HG03342 (cell line): ENCODE data around the gene KLRF2.
A peak's percentile ranks its signal among the peaks of the same experiment; 100 is the strongest.
"Not testable (repeated sequence)": the region's sequence is repeated elsewhere in the genome, so short reads cannot be mapped to it uniquely, and the experiment has no call there.

ENCODE experiments used
- ATAC-seq: cut with Tn5 transposase; IDR thresholded peaks from one replicate; pipeline ENCODE4 v1.9.1; 2021; ENCODE audit warnings: mild to moderate bottlenecking, moderate library complexity; ENCODE audit not compliant: unreplicated experiment

KLRF2 gene, protein sequence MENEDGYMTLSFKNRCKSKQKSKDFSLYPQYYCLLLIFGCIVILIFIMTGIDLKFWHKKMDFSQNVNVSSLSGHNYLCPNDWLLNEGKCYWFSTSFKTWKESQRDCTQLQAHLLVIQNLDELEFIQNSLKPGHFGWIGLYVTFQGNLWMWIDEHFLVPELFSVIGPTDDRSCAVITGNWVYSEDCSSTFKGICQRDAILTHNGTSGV

DNA sequence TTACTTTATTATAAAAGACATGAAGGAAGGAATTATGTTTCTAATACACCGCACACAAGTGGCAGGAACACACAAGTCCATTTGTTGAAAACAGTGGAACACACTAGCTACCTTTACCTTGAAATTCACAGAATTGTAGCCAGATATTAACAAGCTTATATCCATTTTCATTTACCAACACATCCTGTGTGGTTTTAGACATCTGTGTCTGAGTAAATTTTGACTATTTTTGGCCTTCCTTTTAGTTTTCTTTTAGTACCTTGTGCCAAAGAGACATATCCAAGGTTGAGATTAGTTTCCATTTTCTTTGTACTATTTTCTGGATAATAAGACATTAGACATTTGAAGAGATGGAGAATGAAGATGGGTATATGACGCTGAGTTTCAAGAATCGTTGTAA is at the start of gene KLRF2:
Gene KLRF2 (plus strand): TSS at position 244 of the 400 bp plus-strand sequence. CDS start 107 bp downstream, at position 351.
- no peak for ATAC-seq

DNA sequence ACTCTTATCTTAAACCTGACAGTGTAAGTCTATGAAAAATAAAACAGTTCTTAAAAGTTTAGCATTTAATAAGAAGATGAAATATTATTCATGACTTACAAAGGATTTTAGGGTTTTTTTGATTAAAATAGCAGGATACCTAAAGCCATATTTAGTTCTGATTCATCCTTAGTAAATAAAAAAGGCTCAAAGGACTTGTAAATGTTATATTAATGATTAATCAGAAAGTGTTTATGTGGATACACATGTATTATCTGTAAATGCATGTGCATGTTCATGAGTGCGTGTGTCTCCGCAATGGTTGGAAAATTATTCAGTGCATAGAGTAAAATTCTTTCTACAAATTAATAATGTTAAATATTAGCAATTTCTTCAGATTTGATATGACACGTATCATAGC is 49.6 kb upstream of the KLRF2 start:
- no peak for ATAC-seq

DNA sequence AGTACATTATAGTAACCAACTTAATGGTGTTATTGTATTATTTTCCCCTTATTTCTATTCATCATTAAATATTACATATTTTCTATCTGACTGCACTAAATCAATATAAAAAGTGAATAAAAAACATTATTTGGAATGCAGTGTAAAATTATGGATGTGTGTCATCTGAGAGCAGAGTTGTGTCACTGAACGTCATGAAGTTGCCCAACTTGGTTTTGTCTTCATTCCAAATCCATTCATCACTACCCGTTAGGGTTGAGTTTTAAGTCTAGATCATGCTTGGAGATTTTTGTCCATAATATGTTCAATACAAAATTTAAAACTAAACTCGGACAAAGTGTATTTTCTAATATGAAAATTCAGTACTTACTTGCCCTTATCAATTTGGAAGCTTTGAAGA is 37.9 kb upstream of the KLRF2 start:
- ATAC-seq: no peak

DNA sequence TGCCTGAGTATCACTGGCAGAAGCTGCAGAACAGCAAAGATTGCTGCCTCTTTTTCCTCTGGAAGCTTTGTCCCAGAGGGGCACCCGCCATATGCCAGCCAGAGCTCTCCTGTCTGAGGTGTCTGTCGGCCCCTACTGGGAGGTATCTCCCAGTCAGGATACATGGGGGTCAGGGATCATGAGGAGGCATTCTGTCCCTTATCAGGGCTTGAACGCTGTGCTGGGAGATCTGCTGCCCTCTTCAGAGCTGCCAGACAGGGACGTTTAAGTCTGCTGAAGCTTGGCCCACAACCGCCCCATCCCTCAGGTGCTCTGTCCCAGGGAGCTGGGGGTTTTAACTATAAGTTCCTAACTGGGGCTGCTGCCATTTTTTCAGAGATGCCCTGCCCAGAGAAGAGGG is 32.4 kb upstream of the KLRF2 start:
- ATAC-seq: no peak

DNA sequence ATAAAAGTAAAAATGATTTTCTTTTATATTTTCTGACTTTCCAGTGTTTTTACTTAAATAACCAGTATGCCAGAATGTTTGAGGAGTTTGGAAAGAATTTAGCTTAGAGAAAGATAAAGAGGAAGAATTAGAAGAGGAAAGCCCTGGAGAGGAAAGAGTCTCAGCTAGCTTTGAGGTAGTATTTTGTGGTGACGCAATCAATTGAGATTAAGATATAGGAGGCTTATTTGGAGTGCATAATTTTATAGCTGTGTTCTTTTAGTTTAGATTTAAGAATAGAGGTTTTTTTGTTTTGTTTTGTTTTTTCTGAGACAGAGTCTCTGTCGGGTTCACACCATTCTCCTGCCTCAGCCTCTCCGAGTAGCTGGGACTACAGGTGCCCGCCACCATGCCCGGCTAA is 30.2 kb upstream of the KLRF2 start:
- no peak for ATAC-seq

DNA sequence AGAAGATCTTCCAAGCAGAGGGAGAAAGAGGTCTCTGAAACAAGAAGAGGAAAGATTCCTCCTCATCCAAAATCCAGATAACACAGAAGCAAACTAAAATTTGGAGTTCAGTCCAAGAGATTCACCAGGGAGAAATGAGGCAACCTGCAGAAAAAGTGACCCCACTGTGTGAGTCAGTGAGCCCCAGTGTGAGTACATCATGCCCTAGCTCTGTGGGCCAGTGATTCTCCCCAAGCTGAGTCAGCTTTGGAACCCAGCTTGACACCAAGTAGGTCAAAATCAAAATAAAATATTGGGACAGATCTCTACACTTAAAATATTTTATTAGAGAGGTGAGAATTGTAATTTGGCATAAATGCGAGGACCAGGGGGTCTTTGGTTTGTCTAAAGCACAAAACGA is 29.4 kb upstream of the KLRF2 start:
- ATAC-seq: no peak

DNA sequence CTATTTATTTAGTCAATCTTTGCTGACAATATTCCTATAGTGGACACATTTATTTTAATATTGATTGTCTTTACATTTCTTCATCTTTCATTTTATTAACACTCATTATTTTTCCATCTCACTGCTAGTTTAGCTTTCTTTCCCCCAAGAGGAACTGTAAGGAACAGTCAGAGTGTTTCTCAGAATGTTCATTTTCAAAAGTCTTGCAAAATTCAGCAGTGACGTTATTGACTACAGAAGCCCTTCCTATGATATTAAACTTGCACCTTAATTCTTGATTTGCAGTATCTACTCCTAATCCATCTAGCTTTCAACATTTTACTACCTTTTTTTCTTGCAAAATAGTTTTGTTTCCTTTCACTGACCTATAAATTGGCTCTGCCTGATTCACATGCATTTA is 25.1 kb upstream of the KLRF2 start:
- no peak for ATAC-seq

DNA sequence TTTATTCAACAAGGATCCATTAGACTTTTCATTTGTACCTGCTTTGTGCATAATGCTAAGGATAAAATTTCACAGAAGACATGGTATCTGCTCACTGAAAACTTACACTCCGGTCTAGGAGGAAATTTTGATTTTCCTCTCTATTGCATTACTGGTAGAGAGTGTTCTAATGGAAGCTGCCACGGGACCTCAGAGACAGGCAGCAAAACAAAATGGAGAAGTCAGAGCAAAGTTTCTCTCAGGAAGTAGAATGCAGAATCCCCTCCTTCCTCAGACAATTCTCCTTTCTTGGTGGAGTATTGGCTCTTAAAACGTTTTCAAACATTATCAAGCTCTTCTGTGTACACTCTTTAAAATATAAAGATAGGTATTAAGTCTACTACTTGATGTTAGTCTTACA is 24.4 kb upstream of the KLRF2 start:
- no peak for ATAC-seq

DNA sequence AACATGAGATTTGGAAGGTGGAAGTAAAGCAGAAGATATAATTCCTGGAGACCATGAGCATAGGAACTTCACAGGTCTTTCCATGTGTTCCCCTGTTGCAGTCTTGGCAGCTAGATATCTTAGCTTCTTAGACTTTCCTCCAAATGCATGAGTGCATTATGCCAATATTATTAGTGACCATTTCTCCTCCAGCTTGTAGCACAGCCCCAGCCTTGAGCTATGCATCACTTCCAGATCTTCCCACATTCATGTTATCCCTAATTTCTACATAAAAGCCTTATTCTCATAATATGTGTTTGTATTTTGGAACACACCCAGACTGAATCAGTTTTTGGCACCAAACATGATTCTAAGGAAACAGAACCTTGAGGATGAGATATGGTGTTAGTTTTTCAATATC is 23.2 kb upstream of the KLRF2 start:
- no peak for ATAC-seq

DNA sequence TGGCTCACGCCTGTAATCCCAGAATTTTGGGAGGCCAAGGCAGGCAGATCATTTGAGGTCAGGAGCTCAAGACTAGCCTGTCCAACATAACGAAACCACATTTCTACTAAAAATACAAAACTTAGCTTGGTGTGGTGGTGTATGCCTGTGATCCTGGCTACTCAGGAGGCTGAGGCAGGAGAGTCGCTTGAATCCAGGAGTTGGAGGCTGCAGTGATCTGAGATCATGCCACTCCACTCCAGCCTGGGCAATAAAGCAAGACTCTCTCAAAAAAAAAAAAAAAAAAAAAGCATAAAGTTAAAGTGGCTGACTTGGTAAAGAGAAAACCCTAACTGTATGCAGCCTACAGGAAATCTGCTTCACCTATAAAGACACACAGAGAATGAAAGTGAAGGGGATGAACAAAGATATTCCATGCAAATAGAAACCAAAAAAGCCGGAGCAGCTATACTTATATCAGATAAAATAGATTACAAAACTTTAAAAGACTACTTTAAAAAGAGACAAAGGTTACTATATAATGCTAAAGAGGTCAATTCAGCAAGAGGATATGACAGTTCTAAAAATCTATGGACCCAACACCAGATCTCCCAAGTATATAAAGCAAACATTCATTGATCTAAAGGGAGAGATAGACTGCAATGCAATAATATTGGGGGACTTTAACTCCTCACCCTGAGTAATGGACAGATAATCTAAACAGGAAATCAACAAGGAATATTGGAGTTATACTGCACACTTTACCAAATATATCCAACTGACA is 16.2 kb upstream of the KLRF2 start:
- no peak for ATAC-seq

DNA sequence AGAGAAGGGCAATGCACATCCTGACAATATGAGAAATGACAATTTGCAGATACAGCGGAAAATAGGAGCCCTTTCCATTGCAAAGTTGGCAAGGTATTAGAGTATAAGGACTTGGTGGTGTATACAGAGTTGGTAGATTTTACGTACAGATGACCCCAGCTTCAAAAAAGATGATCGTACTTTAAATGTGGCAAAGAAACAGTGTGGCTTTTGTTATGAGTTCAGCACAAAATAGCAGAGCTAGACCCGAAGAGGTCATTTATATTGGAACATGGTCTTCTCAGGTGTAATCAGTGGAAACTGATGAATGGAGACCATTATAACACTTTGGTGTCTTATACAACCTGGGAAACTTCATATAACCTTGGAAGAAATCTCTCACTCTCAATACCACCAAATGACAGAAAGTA is 14.4 kb upstream of the KLRF2 start:
- no peak for ATAC-seq

DNA sequence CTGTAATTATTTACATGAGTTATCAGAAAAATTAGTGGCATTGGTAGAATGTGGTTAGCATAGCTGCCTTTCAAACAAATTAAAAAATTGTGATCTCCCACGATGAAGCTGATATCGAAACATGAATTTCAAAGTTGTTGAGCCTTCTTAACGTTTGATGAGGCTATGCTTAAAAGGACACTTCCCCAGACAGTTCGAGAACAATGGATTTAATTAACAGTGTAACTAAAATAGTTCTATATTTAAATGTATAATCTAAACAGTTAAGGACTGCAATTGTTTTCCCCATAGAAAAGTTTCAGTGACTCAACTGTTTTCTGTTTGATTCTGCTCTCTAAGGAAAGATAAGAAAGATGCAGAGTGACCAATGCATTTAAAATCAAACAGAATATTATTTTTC is 13.8 kb upstream of the KLRF2 start:
- no peak for ATAC-seq

DNA sequence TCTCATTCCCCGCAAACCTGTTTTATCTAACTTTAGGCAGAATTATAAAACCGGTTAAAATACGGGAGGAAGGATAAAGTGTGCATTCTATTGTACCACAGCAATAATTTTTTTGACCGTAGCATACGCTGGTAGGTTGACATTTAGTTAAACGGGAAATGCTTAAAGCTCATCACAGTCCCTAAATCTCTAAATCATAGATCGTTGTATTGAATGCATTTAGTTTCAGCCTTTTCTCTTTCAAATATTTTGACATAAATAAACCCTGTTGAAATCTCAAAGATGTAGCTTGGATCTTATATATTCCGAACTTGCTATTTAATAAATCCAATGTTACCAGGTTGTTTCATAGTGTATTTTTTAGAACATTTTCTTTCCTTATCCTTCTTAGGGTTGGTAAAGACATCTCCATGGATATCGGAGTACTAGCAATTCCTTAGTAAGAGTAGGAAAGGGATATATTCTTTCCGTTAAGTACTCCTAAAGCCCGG is 12.9 kb upstream of the KLRF2 start:
- ATAC-seq: no peak

DNA sequence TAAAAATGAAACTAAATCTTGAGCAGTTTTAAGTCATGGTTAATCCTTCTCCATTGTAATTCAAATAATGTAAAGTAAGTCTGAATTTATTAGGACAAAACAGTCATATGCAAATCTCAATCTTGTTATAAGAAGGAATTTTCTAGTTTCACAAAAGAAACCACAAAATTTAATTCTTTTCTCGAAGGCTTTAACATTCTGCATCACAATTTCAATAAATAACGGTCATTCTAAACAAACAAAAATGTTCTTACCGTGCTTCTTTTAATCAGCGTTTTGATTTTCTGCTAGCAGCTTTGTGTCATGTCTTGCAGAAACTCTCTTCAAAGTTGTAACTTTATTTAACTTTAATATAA is 12.4 kb upstream of the KLRF2 start:
- ATAC-seq: no peak

DNA sequence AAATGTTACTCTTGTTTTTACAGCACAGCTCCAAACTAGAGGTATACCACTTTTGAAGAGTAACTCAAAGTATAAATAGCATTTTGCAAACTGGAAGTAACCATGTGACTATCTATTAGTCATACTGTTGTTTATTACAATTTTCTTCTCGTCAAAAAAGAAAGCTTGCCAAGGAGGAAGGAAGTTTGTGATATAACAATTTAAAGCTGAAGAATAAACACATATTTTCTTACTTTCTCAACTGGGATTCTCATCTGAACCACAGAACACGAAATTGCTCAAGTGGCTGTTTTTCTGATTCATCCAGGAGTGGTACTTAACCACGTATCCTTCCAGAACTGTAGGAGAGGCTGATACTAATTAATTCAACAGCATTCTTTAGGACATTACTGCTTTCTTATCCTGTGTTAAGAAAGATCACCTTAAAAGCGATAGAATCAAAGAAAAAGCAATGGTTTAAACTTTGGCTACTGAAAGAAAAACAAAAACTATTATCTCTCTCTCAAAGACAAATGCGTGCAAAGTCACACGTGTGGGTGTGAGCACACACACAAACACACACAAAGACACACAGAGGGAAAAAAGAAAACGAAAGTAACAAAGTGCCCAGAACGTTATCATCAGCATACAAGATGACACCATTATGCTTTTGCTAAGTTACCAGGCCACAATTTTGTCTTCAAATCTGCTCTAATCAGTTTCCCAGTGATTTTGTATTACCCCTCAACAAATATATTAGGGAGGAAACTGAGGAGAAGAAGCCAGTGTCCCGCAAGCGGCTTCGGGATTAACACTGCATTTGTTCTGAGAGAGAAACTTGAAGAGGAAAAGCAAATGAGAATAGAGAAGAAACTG is 11.8 kb upstream of the KLRF2 start, which contains the start of gene CLEC2B:
Gene CLEC2B (minus strand): TSS at position 48 of the 855 bp plus-strand sequence.
- peak; percentile 40 for ATAC-seq

DNA sequence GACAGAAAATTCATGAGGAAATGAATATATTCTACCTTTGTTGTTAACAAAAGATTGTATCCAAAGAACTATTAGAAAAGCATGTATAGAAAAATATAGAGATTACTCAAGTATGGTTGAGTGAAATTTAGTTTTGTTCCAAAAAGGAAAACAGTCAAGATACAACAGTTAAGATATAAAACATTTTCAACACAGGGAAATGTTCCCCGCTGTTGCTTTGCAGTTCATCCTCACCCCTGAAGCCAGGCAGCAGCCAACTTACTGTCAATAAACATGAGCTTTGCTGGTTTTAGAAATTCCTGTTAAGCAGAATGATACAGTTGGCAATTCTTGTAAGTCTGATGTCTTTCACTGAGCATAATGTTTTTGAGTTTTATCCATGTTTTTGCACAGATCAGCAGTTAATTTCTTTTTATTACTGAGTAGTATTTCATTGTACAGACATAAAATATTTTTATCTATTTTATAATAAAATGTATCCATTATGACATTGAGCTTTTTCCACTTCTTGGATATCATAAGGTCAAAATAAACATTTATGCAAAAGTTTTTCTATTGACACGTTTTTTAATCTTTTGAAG is 10.9 kb upstream of the KLRF2 start:
- no peak for ATAC-seq

DNA sequence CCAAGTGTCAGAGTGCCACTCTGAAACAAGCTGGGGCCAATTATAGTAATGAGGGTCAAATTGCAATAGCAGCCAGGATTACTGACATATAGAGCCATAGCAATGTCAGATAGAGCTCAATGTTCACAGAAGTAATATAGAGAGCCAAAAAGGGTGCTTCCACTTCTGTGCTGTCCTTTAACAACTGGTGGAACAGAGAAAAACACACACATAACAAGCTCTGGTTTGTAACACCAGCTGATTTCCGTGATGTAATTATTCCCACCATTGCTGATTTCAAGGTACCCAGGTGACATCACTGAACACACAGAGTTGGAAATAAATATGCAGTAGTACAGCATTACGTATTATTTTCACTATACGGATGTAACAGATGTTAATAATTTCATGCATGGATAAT is 9.1 kb upstream of the KLRF2 start:
- no peak for ATAC-seq

DNA sequence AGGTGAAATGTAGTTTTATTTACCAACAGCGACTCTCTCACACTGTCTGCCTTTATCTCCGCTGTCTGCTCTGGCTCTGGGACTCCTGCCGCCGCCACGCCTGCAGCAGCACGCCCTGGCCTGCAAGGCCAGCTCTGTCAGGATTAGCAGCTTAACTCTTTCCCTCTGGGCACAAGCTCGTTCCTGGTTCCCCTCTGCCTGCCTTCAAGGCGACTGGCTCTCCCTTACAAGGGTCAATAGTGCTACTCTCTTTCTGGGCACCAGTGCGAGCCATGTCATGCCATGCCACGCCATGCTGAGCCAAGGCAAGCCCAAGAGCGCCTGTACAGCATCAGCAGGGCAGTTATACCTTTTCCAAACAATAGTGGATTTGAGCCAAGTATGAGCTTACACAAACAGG is 8.5 kb upstream of the KLRF2 start:
- ATAC-seq: no peak

DNA sequence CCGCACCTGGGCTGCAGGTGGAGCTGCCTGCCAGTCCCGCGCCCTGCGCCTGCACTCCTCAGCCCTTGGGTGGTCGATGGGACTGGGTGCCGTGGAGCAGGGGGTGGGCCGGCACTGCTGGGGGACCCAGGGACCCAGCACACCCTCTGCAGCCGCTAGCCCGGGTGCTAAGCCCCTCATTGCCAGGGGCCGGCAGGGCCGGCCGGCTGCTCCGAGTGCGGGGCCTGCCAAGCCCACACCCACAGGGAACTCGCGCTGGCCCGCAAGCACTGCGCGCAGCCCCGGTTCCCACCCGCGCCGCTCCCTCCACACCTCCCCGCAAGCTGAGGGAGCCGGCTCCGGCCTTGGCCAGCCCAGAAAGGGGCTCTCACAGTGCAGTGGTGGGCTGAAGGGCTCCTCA is 5.2 kb upstream of the KLRF2 start:
- not testable (repeated sequence) for ATAC-seq

DNA sequence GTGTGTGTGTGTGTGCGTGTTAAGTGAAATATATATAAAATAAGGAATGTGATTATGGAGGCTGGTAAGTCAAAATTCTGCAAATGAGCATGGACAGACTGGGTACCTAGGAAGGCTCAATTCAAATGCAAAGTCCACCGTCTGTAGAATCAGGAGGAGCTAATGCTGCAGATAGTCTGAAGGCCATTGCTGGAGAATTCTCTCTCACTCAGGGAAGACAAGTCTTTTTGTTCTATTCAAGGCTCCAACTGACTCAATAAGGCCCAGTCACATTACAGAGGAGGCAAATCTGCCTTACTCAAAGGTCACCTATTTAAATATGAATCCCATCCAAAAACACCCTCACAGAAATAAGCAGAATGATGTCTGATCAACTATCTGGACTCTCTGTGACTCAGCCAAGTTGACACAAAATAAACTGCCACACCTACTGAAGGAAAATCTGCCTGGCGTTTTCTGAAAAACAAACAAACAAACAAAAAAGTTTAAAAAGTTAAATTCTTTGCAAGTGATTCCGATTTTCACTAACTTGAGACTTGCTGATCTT is 684 bp upstream of the KLRF2 start:
- no peak for ATAC-seq

DNA sequence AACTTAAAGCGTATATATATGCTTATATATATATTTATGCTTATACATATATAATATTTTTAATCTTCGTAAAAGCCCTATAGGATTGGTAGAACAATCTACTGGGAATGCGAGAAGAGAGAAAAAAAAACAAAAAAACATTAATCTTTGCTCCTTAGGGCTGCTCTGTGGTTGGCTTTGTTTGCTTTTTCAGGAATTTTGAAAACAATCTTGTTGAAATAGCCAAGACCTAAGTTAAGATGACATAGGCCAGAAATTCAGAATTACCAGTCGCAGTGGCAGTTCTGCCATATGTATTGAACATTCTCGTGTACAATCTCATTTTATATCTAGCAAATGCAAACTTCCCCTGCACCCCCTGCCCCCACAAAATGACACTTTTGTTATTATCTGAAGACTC is 699 bp downstream of the KLRF2 start:
- ATAC-seq: no peak
